NB4 (cell line): ENCODE measurements around the gene FAM162A.

ENCODE experiments used
- CTCF ChIP-seq: IDR thresholded peaks from one replicate; pipeline ENCODE4 v1.5.1; 2012; ENCODE audit warnings: low read depth, low read length
- POLR2A ChIP-seq: IDR thresholded peaks from 2 replicates; pipeline ENCODE4 v1.6.1; 2011; ENCODE audit warnings: mild to moderate bottlenecking; ENCODE audit not compliant: insufficient read length; ENCODE audit errors: extremely low read depth
- TF ChIP-seq, protein P1 (sequence below): IDR thresholded peaks from 2 replicates; pipeline ENCODE4 v1.6.1; 2011; ENCODE audit warnings: low read depth, low read length

- no peak for TF ChIP-seq CTCF
- TF ChIP-seq POLR2A: no peak
- TF ChIP-seq, protein P1, sequence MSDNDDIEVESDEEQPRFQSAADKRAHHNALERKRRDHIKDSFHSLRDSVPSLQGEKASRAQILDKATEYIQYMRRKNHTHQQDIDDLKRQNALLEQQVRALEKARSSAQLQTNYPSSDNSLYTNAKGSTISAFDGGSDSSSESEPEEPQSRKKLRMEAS: no peak
Observed at GRCh38 chr3:122395582-122395981, 11.6 kb downstream of the FAM162A start.
